Fibroblast of lung (primary cell): ENCODE measurements around the gene PCIF1.

Source experiments
- EZH2 ChIP-seq: IDR thresholded peaks from 2 replicates; pipeline ENCODE4 v1.5.1; 2012; ENCODE audit warnings: low read length, control low read depth, mild to moderate bottlenecking; ENCODE audit errors: missing control alignments
- TF ChIP-seq, protein P1 (sequence below), 2 donors: IDR thresholded peaks in 1 of 2; conservative IDR thresholded peaks in 1 of 2; 1 replicate in 1 of 2; 2 replicates in 1 of 2; pipeline ENCODE4 v1.5.1; 2011 to 2012; ENCODE audit warnings: low read length in 2 of 2, control low read depth in 1 of 2, inconsistent platforms in 1 of 2, low read depth in 1 of 2, mild to moderate bottlenecking in 1 of 2

DNA sequence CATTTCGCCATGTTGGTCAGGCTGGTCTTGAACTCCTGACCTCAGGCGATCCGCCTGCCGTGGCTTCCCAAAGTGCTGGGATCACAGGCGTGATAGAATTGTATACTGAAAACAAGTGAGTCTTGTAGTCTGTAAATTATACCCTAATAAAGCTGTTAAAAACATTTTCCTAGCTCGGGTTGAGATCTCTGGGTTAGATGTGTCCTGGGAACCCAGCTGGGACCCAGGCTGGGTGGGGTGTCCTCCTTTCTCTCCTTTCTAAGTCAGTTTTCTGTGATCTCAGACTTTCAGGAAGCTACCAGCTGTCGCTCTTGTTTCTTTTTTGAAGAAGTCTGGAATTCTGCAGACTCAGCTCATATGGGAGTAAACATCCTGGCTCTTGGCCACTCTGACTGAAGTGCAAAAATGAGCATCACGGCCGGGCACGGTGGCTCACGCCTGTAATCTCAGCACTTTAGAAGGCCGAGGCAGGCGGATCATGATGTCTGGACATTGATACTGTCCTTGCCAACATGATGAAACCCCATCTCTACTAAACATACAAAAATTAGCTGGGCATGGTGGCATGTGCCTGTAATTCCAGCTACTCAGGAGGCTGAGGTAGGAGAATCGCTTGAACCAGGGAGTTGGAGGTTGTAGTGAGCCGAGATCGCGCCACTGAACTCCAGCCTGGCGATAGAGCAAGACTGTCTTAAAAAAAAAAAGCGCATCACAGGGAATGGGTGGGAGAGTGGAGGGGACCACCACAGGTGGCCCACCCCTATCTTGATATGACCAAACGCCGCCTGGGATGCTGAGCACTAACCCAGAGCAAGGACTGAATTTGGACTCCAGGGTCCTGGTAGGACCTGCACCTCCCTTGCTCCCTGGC is 9.9 kb upstream of the PCIF1 start:
- no peak for TF ChIP-seq EZH2
- TF ChIP-seq, protein P1, sequence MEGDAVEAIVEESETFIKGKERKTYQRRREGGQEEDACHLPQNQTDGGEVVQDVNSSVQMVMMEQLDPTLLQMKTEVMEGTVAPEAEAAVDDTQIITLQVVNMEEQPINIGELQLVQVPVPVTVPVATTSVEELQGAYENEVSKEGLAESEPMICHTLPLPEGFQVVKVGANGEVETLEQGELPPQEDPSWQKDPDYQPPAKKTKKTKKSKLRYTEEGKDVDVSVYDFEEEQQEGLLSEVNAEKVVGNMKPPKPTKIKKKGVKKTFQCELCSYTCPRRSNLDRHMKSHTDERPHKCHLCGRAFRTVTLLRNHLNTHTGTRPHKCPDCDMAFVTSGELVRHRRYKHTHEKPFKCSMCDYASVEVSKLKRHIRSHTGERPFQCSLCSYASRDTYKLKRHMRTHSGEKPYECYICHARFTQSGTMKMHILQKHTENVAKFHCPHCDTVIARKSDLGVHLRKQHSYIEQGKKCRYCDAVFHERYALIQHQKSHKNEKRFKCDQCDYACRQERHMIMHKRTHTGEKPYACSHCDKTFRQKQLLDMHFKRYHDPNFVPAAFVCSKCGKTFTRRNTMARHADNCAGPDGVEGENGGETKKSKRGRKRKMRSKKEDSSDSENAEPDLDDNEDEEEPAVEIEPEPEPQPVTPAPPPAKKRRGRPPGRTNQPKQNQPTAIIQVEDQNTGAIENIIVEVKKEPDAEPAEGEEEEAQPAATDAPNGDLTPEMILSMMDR (conservative IDR thresholded peaks at IDR 0.05 in 1 of 2, IDR thresholded peaks at IDR 0.05 in 1 of 2; ENCODE audit: low read depth in 1 of 2, low read length in 2 of 2), result no peak
